SK-N-MC (cell line): ENCODE data around the gene LETMD1.

Experiments used
- EZH2 ChIP-seq: fragments of 200-600 bp; sonication (generic); IDR thresholded peaks from one replicate; pipeline ENCODE4 v1.6.1; 2017; ENCODE audit warnings: antibody characterized with exemption
- FOXP2 ChIP-seq: optimal IDR thresholded peaks from 2 replicates; pipeline ENCODE3; 2011; ENCODE audit warnings: mild to moderate bottlenecking, moderate library complexity; ENCODE audit not compliant: insufficient read depth; ENCODE audit errors: extremely low read length, control extremely low read depth
- POLR2AphosphoS5 ChIP-seq: IDR thresholded peaks from 2 replicates; pipeline ENCODE4 v1.6.1; 2012; ENCODE audit warnings: mild to moderate bottlenecking, low read depth, low read length, borderline replicate concordance

GRCh38 chr12:51059086-51059485 is 11.0 kb downstream of the LETMD1 start:
- TF ChIP-seq EZH2 = no peak
- no peak for TF ChIP-seq POLR2AphosphoS5
- no peak for TF ChIP-seq FOXP2
